HG03196 (cell line): ENCODE measurements around the gene TCP11L1.

Source experiments
- ATAC-seq: cut with Tn5 transposase; IDR thresholded peaks from one replicate; pipeline ENCODE4 v1.9.1; 2021; ENCODE audit not compliant: unreplicated experiment

TCP11L1 gene, protein sequence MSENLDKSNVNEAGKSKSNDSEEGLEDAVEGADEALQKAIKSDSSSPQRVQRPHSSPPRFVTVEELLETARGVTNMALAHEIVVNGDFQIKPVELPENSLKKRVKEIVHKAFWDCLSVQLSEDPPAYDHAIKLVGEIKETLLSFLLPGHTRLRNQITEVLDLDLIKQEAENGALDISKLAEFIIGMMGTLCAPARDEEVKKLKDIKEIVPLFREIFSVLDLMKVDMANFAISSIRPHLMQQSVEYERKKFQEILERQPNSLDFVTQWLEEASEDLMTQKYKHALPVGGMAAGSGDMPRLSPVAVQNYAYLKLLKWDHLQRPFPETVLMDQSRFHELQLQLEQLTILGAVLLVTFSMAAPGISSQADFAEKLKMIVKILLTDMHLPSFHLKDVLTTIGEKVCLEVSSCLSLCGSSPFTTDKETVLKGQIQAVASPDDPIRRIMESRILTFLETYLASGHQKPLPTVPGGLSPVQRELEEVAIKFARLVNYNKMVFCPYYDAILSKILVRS

GRCh38 chr11:33039274-33040032 is at the start of gene TCP11L1:
Gene TCP11L1 (plus strand): TSS chr11:33039572. CDS start chr11:33043774, 4,202 bp downstream.
- peak; percentile 79 for ATAC-seq

DNA sequence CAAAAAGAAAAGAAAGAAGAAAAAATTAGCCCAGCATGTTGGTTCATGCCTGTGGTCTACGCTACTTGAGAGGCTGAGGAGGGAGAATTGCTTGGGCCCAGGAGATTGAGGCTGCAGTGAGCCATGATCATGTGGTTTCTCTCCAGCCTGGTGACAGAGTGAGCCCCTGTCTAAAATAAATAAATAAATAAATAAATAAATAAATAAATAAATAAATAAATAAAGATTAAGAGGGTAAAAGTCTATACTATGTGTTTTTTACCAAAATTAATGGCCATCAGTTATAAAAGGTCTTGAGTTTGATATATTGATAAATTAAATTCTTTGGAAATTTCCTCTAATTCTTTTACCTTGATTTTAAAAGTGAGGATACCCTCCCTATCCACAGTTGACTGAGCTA is 48.9 kb upstream of the TCP11L1 start:
- no peak for ATAC-seq

DNA sequence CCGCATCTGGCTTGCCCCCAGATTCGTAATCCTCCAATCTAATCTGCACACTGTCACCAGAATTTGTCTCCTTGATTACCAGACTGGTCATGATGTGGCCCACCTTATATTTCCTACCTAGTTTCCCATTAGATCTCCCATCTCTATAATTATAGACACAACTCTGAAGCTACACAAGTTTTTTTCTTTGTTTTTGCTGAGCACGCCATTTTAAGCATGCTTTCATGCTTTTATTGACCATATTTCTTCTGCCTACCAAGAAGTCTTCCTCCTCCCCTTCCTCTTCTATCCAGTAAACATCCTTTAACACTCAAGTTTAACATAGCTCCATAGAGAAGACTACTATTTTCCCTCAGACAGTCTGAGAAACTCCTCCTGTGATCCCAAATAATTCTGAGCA is 47.9 kb upstream of the TCP11L1 start:
- ATAC-seq, result no peak

DNA sequence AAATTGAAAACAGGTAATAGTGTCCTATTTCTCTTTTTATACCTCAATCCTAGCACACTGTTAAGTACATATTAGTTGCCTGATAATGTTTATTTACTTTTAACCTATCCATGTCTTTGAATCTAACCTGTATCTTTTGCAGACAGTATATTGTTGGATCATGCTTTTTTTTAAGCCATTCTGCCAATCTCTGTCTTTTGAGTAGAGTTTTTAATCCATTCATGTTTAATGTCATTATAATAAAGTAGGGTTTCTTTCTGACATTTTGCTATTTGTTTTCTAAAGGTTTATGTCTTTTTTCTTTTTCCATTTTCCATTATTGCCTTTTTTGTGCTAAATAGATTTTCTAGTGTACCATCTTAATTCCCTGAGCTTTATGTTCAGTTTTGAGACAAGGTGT is 47.5 kb upstream of the TCP11L1 start:
- no peak for ATAC-seq

GRCh38 chr11:33000181-33000580 is 39.2 kb upstream of the TCP11L1 start:
- ATAC-seq, result no peak

DNA sequence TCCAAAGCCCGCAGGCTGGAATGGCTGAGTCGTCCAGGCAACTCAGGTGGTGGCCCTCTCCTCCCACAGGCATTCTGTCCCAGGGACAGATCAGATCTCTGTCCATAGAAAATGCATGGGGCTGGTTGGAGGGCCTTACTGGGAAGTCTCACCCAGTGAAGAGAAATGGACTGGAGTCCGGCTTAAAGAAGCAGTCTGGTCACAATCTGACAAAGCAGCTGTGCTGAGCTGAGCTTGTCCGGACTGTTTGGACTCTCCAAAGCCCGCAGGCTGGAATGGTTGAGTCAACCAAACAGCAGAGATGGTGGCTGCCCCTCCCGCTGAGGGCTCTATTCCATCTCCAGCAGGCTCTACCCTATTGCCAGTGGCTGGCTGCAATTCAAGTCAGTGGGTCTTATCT is 38.1 kb upstream of the TCP11L1 start:
- no peak for ATAC-seq

- no peak for ATAC-seq
Measured at GRCh38 chr11:33001751-33002542, 37.4 kb upstream of the TCP11L1 start.

GRCh38 chr11:33005175-33005574 is 34.2 kb upstream of the TCP11L1 start:
- no peak for ATAC-seq

DNA sequence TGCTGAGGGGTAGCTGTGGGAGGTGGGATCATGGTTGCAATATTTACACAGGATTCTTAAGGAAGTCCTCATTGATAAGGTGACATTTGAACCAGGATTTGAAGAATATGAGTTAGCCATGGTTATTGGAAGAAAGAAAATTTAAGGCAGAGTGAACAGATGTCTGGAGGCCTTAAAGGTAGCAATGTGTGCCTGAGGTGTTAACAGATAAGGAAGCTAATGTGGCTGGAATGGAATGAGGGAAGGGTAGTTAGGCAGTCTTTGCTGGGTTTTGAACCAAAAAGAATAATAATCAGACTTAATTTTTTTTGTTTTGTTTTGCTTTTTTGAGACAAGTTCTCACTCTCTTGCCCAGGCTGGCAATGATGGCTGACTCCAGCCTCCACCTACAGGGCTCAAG is 33.4 kb upstream of the TCP11L1 start:
- ATAC-seq, result no peak

DNA sequence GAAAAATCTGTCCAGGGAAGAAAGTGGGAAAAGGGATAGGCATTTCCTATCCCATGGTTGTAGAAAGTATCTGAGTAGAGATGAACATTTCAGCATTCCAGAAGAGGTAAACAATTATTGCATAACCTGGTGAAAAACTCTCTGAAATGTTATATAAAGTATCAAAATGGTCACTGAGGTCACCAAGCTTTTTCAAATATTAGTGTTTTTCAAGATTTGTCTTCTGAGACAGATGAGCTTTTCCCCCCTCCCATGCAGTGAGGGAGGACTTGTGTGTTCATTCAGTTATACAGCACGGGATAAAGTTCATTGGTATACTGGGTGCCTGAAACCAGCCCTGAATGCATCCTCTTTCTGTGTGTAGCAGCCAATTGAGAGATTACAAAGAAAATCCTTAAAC is 25.6 kb upstream of the TCP11L1 start:
- ATAC-seq, result no peak

GRCh38 chr11:33015621-33016551 is 23.5 kb upstream of the TCP11L1 start, which contains the start of gene DEPDC7:
Gene DEPDC7 (plus strand): TSS chr11:33015878. CDS start chr11:33015956, 78 bp downstream.
- ATAC-seq, result peak; percentile 37

DNA sequence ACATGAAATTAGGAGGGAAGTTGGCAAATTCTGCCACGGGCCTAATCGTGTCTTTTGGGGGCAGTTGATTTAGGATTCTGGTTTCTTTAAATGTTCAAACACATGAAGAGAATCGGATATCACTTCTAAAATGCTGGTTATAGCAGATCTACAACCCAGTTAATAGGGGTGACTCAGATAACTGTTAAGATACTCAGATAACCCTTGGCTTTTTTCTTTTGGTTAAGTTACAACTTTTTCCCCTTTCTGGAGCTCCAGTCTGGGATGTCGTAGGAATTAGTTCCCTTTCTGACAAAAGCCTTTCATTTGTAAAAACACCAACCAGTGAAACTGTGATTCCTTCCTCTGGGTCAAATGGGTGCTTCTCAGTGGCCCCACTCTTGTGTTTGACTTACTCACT is 22.7 kb upstream of the TCP11L1 start:
- no peak for ATAC-seq

- no peak for ATAC-seq
Measured at GRCh38 chr11:33017478-33017877, 21.9 kb upstream of the TCP11L1 start.

- no peak for ATAC-seq
Measured at GRCh38 chr11:33017965-33018364, 21.4 kb upstream of the TCP11L1 start.

DNA sequence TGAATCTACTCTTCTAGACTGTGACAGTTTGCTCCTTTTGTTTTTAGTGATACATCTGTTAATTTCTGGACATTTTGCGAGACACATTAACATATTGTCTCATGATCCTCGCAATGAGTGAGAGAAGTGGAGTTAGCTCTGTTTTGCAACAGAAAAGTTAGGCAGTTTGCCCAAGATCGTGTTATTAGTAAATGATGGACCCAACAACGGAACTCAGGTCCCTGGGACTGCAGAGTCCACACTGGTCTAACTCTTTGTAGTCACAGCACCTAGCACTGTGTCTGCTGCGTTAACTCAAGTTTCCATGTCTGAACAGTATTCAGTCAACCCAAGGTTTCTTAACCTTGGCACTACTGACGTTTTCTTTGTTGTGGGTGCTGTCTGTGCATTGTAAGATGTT is 20.5 kb upstream of the TCP11L1 start:
- ATAC-seq, result no peak

DNA sequence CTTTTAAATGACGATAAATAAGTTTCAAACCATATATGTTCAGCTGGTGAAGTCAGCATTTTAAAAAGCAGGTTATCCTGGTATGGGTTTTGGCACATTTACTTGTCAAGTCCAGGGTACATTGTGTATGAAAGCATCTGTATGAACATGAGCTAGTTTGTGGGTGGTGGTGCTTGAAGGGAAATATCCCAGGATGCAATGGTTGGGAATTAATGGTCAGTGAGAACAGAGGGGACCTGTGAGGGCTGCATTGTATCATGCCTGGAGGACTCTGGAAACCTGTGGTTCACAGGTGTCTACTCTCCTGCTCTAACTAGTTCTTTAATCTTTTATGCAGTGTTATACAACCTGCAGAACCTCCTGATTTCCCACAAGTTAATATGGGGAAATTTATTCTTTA is 17.9 kb upstream of the TCP11L1 start:
- no peak for ATAC-seq

DNA sequence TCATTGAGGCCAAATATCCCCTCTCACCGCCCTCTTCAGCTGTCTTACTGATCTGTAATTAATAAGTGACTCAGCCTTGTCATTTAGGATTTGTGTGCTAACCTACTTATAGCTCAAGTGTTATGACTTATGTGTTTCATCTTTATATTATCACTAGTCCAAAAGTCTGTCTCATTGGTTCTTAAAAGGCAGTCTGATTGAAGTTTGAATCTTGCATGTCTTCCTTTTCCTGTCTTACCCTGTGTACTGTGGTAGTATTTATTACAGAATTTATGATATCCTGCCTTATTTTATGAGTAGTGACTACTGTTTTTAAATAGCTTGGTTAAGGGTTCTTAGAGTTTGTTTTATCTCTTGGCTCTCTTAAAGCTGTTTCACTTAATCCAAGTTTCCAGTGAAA is 17.4 kb upstream of the TCP11L1 start:
- no peak for ATAC-seq

GRCh38 chr11:33025339-33025722 is 14.0 kb upstream of the TCP11L1 start:
- ATAC-seq, result no peak

DNA sequence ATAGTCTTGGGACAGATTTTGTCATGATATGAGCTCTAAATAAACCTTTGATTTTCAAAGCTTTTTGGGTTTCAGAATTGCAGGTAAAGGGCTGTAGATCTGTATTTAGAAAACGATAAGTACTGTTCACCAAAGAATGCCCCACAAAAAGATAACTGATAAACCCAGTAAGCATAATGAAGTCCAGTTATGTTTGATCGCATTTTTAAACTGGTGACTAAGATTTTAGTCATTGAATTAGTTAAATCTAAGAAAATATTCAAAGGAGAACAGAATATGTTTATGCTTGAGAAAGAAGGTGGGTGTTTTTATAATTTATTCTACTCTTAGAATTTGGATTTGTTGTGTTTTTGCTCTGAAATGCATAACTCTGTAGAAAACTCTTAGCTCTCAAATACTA is 12.1 kb upstream of the TCP11L1 start:
- ATAC-seq, result no peak

- ATAC-seq, result no peak
Measured at GRCh38 chr11:33027846-33028536, 11.4 kb upstream of the TCP11L1 start.
